CD4-positive, alpha-beta T cell treated with Interleukin-17A for 4 hours (primary cell): ENCODE measurements around the gene SMIM14.
"Not testable (repeated sequence)": the region's sequence is repeated elsewhere in the genome, so short reads cannot be mapped to it uniquely, and the experiment has no call there.

ENCODE experiments used
- DNase-seq: peaks from one replicate; pipeline ENCODE4 v3.0.0-alpha.2; 2020; ENCODE audit warnings: mixed read lengths

The SMIM14 gene

DNA sequence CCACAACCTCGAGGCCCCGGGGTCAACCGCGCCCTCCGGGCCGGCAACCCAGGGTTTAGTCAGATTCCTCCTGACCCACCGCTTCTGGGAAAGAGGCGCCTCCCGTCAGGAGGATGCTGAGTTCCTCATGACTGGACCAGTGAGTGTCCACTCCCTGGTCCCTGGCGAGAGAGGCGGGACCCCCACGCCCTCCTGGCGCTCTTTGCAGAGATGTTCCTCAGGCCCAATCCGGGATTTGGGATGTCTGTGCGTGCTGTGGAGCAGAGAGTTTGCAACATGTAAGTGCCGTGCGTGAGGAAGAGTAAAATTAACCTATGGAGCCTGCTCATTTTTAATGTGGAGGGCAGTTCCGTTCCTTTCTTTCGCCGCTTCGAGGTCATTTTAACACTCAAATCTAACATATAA is 110.6 kb downstream of the SMIM14 start:
- no peak for DNase-seq

DNA sequence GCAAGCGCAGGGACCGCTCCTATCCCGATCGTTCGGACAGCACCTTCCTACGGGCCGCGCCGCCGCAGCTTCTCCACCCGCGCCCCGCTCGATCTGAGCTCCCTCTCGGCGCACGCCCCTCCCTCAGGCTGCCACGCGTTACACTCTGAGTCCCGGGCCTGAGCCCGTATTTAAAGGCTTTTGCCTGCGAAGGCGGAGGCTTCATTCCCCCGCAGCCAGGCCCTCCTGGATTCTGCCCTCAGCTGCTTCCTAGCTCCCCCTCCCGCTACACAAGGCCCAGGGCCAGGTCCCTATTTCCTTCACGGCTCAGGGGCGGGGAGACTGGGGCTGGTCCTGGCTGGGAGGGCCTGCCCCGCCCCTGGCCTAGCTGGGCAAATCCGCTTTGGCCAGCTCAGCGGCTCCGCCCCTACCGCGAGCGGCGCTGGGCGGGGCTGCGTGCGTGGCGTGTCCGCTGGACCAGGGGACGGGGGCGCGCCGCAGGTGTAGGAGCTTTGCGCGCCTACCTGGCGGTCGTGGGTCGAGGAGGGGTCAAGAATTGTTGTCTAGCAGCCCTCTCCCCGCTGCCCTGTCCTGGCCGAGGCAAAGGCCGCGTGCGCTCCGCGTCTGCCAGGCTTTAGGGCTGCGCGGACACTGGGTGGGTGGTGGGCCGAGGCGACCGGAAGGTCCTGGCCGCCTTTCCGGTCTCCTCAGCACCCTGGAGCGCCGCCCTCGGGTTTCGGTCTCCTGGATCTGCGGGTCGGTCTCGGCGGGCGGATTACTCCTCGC is 111.2 kb downstream of the SMIM14 start, which contains the start of gene UGDH:
TSS of gene UGDH (minus strand) at position 144 of the 765 bp plus-strand sequence. CDS start 5,927 bp downstream, outside the sequence.
- peak; percentile 95 for DNase-seq

DNA sequence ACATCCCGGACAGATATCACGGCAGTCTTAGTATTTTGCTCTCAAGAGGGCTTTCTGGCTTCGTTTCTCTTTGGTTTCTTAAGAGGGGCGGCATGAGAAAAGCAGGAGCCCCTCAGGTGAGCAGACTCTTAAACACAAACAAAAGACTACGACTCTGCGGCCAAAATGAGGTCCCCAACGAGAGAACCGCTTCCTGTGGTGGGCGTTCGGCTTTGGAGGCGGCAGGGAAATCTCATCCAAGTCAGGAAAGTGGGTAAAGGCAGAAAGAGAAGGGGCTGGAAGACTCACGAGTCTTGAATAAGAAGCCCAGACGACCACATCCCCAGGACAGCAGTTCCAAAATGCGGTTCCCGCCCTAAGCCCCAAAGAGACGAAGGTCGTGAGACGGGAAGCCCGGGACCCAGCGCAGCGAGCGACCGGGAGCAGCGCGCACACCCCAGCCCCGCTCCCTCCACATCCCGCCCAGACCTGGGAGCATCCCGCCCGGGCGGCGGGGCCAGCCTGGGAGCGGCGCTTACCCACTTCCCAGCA is 111.8 kb downstream of the SMIM14 start:
- DNase-seq = no peak

GRCh38 chr4:39525822-39526690 is 112.6 kb downstream of the SMIM14 start:
- DNase-seq = no peak

- no peak for DNase-seq
These were observed 114.3 kb downstream of the SMIM14 start for GRCh38 chr4:39524161-39524957.

DNA sequence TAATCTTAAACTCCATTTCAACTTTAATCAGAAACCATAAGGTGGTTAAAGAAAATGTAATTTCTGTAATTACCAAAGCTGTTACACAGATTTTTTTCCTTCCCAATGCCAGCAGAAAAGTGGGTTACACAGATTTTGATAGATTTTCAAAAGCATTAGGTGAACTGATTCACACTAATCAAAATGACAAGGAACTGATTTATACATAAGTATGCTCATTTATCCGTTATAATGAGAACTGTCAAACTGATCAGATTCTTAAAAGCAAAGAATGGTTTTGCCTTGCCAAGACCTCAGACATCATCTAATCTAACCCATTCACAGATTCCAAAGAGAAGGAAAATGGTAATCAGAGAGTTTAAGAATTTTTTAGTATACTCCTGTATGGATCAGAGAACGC is 116.6 kb downstream of the SMIM14 start:
- no peak for DNase-seq

GRCh38 chr4:39521253-39521919 is 117.3 kb downstream of the SMIM14 start:
- DNase-seq = no peak

GRCh38 chr4:39518484-39518883 is 120.2 kb downstream of the SMIM14 start:
- no peak for DNase-seq

DNA sequence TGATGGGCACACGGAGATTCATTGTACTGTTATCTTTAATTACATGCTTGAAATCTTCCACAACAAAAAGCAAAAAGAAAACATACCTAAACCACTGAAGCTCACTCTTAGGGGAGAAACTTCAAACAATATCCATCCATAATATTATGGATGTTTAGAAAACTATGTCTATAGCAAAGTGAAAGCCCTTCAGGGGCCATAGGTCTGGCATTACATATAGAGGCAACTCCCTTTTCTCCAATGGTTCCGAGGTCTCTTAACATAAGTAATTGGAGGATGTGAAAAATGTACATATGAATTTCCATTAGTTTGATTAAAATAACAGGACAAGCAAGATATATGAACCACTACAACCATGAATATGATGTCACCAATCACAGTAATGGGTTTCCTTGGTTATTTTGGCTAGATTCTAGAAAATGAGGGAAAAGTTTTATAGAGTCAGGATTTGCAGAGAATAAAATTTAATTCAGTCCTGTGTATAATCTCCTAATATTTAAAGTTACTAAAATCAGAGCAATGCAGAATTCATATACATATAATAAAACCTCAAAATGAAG is 122.2 kb downstream of the SMIM14 start:
- no peak for DNase-seq

GRCh38 chr4:39515669-39516401 is 122.8 kb downstream of the SMIM14 start:
- not testable (repeated sequence) for DNase-seq

DNA sequence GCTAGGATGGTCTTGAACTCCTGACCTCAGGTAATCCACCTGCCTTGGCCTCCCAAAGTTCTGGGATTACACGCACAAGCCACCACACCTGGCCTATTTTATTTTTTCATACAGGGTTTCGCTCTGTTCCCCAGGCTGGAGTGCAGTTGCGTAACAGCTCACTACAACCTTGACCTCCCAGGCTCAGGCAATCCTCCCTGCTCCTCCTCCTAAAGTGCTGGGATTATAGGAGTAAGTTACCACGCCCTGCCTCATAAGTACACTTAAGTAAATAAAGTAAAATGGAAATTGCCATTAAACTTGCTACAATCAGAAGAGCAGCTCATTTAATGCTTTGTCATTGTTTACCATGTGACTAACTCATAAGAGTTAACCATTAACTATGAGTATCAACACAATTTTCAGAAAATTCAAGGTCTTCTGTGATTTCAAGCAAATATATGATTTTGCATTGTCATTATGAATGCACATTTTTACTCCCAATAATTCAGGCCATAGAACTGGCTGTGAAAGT is 123.7 kb downstream of the SMIM14 start:
- no peak for DNase-seq

DNA sequence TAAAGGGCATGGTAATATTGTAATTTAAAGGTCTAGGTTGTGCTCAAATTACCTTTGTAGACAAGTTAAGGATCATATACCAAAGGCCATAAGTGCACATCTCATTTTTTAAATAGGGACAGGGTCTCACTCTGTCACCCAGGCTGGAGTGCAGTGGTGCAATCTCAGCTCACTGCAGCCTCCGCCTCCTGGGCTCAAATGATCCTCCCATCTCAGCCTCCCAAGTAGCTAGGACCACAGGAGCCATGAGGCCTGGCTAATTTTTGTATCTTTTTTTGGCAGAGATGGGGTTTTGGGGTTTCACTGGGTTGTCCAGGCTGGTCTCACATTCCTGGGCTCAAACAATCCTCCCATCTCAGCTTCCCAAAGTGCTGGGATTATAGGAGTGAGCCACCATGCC is 124.4 kb downstream of the SMIM14 start:
- not testable (repeated sequence) for DNase-seq

- no peak for DNase-seq
These were observed 128.2 kb downstream of the SMIM14 start for GRCh38 chr4:39510348-39510929.

DNA sequence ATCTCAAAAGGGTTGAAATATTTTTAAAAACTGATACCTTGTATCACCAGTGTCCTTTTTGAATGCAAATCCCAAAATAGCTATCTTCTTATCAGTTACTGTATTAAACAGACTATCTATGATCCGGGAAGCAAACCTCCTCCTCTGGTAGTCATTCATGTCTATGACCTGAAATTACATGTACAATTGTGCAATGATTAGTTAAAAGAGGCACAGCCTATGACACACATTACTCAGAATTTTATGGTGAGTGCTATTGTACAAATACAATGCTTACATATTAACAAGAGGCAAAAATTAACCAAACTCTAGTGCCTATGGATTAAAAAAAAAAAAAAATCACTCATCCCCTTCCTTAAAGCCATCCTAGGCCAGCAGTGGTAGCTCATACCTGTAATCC is 133.1 kb downstream of the SMIM14 start:
- no peak for DNase-seq

DNA sequence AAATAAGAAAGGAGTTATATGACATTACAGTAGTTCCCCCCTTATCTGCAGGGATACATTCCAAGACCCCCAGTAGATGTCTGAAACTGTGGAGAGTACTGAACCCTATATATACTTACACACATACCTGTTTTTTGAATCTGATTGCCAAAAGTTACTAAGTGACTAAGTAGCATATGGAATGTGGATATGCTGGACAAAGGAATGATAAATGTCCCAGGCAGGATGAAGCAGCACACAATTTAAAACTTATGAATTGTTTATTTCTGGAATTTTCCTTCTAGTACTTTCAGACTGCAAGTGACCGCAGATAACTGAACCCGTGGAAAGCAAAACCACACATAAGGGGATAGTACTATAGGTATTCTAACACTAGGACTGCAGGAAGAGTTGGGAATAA is 134.1 kb downstream of the SMIM14 start:
- DNase-seq = no peak

DNA sequence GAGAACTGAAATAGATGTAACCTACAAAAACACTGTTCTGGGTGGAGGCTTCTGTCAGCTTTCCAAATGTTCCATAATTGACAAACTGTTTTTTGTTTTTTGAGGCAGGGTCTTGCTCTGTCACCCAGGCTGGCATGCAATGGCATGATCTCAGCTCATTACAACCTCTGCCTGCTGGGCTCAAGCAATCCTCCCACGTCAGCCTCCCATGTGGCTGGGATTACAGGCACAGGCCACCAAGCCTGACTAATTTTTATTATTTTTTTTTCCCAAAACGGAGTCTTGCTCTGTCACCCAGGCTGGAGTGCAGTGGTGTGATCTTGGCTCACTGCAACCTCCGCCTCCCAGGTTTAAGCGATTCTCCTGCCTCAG is 136.0 kb downstream of the SMIM14 start:
- not testable (repeated sequence) for DNase-seq

DNA sequence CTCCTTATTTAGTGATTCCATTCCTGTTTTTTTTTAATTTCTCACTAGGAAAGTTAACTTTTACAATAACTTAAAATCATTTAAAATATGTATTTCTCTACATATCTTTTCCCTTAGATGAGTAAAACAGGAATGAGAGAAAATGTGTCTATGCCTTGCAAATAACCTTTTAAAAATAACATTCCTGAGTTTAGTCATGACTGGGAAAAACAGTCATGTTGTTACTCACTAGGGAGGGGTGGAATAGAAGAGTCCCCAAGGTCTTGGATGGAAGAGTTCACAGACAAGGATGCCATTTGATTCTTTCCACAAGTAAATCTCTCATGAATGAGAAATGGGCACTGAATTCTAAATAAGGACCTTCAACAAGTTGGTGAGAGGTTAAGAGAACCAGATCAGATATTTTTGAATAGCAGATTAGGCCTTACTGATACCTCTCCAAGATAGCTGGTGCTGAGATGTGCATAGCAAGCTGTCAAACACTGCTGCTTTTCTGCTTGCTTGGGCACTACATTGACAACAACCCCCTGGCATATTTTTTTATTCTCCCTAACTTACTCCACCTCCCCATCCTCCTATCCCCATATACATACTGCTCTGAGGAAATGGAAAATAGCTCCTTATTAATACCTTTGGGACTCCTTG is 136.5 kb downstream of the SMIM14 start:
- no peak for DNase-seq

DNA sequence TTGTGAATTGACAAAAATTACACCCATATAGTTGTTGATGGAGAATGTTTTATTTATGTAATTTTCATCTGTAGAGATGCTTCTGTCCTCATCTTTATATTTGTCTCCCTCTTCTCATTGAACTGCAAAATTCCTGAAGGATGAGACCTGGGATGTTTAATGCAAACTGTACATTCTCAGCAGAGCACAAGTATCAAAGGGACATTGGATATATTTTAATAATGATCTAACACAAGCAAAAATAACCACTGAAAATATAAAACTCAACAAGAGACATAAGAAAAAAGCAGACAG is 140.0 kb downstream of the SMIM14 start:
- DNase-seq = no peak

DNA sequence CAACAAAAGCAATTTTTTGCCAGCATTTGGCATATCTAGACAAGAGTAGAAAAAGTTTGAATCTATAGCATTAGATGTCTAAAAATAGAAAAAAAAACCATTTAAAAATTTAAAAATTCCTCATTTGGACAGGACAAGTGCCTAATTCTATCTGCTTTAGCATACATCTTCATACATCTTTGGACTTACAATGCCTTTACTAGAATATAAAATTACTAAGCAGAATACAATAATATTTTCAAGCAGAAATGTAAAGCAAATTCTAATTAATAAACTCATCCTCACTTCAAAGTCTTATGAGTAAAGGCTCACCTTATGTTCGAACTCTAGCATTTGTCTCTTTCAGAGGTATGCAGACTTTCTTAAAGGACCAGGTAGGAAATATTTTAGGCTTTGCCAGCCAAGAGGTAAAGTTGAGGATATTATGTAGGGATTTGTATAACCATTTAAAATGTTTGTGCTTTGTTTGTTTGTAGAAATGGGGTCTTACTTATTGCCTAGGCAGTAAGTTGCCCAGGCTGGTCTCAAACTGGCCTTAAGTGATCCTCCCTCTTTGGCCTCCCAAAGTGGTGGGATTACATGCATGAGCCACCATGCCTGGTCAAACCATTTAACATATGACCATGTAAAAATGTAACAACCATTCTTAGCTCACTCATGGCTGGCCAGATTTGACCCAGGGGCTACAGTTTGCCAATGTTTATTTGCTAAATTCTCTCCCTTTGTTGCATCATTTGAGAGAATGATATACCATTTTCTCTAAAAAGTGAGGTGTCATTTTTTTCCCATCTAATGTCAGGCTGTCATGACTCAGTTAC is 140.5 kb downstream of the SMIM14 start:
- DNase-seq = no peak
